ENCODE results near the gene CLCN7. TPM values are rescaled to one million over a fixed set of nuclear protein-coding genes. Genes with fewer than 3 reads are reported as not detected.

CLCN7 gene
- polyA plus RNA-seq, 10 donors = 19.8 to 37.5 (median 28.3) TPM

DNA sequence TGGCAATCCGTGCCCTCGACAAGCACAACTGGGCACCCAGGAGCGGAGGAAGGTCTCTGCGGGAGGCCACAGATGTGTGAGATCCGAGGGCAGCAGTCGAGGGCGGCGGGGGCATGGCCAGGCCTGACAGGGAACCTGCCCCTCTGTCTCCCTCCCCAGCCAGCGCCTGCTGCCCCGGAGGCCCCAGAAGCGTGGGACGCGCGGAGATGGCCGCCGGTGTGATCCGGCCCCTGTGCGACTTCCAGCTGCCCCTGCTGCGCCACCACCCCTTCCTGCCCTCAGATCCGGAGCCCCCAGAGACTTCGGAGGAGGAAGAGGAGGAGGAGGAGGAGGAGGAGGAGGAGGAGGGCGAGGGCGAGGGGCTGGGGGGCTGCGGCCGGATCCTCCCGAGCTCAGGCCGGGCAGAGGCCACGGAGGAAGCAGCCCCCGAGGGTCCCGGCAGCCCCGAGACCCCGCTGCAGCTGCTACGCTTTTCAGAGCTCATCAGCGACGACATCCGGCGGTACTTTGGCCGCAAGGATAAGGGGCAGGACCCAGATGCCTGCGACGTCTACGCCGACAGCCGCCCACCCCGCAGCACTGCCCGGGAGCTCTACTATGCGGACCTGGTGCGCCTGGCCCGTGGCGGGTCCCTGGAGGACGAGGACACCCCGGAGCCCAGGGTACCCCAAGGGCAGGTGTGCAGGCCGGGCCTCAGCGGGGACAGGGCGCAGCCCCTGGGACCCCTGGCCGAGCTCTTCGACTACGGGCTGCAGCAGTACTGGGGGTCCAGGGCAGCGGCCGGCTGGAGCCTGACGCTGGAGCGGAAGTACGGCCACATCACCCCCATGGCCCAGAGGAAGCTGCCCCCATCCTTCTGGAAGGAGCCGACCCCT lies 42.2 kb downstream of the CLCN7 start:
- no peak for DNase-seq

DNA sequence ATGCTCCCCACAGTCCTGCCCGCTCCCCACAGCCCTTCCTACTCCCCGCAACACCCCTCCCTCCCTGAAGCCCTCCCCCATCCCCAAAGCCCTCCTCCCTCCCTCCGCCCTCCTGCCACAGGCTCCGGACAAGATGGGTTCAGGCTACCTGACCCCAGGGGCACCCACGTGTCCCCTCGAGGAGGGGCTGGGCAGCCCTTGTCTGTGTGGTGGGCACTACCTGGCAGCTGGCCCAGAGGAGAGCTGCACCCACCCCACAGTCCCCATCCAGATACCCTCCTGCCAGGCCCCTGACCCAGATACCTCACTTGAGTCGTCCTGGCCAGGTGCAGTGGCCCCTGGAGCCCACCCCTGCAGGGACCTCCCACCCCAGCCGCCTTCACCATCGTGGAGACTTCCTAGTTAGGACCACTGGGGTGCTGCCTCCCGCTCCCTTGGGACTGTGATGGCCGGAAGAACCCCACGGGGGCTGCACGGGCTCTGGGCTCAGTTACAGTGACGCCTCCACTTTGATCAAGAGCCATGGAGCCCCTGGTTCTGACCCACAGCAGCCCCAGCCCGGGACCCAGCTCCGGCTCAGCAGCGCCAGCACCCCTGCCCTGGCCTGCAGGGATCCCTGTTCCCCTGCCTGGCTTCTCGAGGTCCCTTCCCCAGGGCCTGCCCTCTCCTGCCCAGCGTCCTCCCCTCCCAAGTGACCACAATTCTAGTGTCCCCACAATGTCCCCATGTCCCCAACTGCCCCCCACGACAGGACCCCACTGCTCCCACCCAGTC lies 43.1 kb downstream of the CLCN7 start:
- DNase-seq = no peak

DNA sequence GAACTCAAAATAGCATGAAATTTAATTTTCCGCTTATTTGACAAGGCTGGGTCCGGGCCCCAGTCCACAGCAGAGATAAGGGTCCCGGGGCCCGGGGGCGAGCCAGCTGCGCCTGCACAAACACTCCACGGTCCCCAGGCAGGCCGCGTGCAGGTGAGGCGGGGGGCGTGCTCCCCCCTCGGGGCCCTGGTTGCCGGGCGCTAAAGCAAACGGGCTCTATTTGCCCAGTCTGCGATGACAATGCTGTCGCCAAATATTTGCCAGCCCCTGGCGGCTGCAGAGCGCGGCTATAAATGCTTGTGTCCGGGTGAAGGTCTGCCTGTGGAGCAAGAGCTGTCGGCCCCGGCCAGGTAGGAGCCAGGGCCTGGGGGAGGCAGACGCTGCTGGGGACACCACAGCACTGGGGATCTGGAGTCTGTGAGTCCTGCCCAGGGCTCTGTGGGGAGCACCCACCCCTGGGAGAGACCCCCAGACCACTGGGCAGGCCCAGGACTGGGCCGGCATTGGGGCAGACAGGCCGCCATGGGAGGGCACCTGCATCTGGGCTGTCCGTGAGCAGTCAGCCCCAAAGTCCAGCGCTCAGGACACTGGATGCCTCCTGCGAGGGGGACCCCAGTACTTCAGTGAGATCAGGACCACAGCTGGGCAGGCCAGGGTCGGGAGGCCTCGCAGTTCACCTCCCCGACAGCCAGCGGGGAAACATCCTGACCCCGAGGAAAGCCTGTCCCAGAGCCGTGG lies 43.9 kb downstream of the CLCN7 start, which contains the start of gene PERCC1:
Gene PERCC1, plus strand, starts transcription at position 320 of the 738 bp plus-strand sequence. CDS start 1,516 bp downstream, outside the sequence.
- peak in 1 of 3 donors; percentile 48 for DNase-seq

DNA sequence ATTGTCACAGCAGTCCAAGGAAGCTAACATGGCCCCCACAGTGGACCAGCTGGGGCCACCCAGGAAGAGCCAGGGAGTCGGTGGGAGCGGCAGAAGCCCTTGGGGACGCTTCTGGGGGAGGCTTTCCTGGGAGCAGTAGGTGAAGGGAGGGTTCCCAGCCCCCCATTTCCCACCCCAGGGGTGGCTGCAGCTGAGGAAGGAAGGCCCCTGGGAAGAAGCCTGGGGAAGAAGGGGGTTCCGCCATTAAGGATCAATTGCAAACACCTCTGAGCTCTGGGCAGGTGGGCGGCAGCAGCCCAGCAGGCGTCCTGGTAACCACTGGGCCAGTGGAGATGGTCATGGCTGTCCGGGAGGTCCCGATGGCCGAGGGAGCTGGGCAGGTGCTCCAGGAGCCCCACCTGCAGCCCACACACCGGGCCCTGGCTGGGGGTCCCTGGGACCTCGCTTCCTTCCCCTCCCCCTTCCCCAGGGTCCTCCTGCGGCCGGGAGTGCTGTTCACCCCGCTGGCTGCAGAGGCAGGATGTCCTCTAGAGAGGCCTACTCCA lies 44.5 kb downstream of the CLCN7 start:
- no peak for DNase-seq

DNA sequence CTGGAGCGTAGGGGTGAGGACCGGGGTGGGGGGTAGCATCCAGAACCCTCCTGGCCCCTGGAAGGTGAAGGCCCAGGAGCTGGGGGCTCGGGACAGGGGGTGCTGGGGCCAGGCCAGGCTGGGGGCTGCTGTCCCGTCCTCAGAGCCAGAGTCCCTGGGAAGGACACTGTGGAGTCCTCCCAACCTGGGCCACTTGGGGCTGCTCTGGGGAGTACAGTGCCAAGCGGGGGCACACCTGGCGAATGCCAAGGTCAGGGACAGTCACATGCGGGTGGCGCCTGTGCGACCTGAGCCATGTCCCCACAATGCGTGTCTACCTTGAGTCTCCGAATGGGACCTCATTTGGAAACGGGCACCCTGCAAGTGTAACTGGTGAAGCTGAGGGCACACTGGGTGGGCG lies 45.2 kb downstream of the CLCN7 start:
- no peak for DNase-seq

DNA sequence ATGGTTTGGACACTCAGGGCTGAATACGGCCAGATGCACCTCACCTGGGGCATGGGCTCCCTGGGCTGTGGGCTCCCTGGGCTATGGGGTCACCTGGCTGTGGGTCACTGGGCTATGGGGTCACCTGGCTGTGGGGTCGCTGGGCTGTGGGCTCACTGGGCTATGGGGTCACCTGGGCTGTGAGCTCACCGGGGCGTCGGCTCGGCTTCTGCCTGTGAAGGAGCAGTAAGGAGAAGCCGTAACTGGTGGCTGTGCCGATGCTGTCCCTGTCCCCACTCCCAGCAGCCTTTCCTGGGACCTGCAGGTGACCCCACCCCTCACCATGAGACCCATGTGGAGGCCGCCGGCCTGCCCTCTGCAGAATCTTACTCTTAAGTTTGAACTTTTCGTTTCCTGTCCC lies 45.8 kb downstream of the CLCN7 start:
- DNase-seq = no peak

DNA sequence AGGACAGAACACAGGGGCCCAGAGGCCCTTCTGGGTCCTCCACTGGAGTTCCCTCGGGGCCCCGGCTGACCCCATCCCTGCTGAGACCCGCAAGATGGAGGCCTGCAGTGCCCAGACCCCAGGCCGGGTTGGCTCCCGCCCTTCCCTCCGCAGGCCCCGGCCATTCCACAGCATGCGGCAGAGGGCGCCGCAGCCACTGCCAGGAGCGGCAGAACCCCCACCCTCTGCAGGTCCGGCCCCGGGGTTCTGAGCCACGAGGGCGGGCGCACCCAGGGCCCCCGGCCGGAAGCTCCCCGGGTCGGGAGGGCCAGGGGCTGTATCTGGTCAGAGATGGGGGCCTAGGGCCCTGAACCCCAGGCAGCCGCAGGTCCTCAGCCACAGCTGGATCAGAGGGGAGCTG lies 46.3 kb downstream of the CLCN7 start:
- DNase-seq = peak in 1 of 3 donors; percentile 62

DNA sequence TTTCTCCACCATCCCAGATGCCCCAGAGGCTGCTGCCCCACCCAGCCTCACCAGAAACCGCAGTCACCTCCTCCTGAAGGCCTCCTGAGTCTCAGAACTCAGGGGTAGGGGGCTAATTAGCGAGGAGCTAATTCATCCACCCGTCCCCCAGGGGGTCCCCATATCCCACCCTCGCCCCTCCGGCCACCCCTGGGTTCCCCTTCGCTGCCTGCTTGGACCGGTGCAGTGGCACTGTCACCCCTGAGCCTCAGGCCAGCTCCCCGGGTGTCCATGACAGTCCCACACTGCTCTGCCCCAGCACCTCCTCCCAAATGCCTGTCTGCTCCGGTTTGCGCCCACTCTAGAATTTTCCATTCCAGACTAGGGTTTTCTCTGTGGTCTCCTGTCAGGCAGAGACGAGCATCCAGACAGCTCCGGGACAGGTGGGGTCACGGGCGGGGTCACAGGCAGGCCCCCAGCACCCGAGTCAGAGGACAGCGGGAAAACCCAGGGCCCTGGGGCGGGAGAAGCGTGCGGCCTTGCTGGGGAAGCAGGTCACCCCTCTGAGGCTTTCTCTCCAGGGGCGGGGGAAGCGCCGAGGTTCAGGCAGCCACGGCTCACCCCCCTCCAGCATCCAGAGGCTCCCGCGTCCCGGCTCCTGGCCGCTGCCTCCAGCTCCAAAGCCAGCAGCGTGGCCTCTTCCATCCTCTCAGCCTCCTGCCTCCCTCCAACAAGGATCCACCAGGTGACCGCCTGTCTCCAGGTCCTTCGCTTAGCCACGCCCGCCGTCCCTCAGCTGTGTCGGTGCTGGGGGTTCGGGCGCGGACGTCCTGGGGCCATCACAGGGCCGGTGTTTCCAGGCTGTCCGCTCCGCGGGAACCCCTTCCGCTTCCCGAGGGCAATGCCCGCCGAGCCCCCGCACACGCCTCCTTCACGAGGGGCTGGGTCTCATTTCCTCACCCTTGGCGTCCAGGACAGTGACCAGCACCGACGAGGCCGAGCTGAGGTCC lies 47.1 kb downstream of the CLCN7 start:
- DNase-seq = no peak

DNA sequence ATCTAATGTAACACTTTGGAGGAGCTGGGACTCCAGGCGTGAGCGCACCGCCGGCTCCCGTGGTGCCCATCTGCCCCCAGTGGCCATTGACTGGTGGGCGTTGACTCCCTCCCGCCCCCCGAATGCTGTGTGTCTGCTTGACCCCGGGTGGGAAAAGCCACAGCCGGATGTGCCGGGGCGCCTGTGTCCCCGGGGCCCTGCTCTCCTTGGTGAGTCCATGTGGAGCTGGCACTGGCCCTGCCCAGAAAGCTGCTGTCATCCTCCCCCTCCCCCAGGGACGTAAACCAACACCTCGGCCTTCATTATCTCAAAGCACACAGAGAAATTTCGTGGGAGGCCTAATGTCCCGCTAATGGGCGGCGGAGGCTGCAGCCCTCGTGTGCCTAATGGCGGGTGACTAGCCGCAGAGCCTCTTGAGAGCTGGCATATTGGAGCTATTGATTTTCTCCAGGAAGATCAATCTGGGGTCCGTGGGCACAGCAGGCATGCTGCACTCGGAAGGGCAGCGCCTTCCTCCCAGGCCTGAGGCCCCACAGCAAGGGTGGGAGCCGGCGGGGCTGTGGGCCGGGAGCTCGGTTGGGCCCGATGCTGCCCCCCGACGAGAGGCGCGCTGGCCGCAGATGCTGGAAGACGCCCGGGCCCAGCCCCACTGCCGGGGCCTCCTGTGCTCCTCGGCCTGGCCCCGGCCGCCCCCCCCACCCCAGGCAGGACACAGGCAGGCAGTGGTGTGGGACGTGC lies 47.9 kb downstream of the CLCN7 start:
- DNase-seq = no peak

DNA sequence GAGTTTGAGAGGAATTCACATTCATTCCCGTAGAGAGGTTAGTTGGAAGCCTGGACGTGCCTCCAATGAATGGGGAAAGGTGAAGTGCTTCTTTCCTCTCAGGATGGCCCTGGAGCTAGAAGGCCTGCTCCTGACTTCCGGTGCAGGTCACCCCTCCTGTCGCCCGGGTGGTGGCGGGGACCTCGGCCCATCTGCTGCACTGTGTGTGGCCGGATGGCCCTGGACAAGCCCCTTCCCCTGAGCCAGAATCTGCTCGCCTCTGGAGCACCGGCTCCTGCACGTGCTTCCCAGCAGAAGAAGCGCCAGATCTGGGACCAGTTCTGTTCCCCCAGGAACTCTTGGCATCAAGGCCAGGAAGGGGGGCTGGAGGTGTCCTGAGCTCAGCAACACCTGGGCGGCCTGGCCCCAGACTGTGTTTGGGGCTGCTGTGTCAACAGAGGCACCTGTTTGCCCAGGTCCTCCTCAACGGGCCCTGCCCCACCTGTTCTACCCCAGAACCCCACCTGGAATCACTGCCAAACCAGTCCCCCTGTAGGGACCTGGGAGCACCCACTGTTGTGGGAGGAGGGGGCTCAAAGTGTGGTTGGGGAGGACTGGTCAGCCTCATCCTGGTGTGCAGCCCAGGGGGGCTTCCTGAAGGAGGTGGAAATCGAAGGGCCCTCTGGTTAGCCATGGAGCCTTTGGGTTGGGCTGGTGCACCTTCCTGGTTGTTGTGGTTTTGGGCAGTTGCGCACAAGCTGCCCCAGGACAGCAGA lies 49.0 kb downstream of the CLCN7 start:
- DNase-seq = no peak

DNA sequence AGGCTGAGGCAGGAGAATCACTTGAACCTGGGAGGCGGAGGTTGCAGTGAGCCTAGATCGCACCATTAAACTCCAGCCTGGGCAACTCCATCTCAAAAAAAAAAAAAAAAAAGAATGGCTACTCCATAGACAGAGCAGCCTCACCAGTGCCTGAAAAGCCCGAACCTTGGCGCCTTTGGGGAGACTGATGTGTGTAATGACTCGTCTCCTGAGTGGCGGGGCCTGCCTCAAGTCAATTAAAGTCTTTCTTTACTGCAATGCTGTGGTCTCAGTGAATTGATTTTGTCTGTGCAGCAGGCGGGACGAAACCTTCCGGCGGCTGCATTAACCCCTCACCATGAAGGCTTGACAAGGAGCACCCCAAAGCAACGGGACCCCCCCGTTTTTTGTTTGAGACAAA lies 50.8 kb downstream of the CLCN7 start:
- no peak for DNase-seq

DNA sequence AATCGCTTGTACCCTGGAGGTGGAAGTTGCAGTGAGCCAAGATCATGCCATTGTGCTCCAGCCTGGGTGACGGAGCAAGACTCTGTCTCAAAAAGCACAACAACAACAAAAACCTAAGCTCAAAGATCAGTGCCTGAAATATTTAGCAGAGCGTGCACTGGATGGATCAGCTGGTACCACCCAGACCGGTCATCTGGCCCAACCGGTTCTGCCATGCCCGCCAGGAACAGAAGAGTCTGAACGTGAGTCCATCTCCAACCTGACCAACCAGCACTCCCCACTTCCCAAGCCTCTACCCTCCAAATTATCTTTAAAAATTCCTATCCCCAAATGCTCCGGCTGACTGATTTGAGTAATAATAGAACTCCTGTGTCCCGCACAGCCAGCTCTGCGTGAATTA lies 52.8 kb downstream of the CLCN7 start:
- no peak for DNase-seq

DNA sequence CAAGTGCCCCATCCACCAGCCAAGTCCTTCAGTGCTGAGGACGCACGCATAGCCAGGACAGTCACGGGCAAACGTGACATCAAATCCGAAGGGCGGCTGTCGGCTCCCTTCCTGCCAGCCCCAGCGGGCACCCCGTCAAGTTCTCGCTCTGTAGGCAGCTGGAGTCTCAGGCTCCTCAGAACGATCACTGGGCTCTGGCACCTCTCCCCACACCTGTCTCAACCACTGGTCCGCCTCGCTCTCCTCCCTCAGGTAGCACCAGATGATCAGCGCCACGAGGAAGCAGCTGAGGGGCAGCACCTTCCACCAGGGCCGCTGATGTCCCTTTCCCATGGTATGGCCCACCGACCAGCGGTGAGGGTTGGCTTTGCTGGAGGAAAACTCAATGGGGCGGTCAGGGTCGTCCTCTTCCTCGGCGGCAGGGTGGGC lies 54.7 kb downstream of the CLCN7 start:
- DNase-seq = no peak

DNA sequence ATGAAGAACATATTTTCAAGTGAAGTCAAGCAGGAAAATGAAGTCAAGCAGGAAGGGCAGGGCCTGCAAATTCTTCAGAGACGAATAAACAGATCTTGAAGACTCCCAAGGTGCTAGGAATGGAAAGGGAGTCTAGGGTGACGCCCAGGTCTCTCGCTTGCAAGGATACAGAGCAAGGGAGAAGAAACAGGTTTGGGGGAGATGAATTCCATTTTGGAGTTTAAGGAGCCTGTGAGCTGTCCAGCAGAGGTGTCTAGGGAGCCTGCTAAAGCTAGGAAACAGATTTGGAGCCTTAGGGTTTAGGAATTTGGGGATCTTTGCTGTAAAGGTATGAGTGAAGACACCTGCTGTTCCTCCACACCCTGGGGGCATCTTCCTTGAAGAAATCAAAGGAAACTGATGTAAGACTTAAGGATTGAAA lies 58.3 kb downstream of the CLCN7 start:
- DNase-seq = no peak

DNA sequence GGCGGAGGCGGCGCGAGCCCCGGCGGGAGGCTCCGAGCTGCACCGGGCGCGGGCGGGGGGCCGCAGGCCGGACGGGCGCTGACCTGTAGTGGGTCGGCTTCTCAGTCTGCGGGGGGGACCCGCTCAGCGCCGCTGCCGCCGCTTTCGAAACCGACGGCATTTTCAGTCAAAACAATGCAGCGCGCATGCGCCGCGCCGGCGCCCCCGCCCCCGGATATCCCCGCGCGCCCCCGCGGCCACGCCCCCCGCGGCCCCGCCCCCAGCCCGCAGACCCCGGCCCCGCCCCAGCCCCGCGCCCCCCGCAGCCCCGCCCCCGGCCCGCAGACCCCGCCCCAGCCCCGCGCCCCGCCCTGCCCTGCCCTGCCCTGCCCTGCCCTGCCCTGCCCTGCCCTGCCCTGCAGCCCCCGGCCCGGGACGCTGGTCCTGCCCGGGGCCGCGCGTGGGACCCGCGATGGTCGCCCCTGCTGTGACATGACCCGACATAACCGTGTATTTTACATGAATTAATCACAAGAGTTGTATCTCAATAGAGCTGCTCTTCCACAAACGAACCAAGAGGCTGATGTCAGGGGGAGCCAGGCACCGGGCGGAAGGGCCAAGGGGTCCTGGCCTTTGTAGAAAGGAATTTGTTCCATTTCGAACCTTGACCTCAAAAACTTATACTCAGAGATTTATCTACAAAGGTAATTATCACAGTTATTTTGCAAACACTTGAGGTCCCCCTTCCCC lies 60.1 kb downstream of the CLCN7 start, which contains the start of gene UNKL:
Gene UNKL, minus strand, starts transcription at position 173 of the 729 bp plus-strand sequence. Its CDS starts 13 bp downstream, at position 160.
- DNase-seq = peak; percentile 30 to 80 (median 73)

DNA sequence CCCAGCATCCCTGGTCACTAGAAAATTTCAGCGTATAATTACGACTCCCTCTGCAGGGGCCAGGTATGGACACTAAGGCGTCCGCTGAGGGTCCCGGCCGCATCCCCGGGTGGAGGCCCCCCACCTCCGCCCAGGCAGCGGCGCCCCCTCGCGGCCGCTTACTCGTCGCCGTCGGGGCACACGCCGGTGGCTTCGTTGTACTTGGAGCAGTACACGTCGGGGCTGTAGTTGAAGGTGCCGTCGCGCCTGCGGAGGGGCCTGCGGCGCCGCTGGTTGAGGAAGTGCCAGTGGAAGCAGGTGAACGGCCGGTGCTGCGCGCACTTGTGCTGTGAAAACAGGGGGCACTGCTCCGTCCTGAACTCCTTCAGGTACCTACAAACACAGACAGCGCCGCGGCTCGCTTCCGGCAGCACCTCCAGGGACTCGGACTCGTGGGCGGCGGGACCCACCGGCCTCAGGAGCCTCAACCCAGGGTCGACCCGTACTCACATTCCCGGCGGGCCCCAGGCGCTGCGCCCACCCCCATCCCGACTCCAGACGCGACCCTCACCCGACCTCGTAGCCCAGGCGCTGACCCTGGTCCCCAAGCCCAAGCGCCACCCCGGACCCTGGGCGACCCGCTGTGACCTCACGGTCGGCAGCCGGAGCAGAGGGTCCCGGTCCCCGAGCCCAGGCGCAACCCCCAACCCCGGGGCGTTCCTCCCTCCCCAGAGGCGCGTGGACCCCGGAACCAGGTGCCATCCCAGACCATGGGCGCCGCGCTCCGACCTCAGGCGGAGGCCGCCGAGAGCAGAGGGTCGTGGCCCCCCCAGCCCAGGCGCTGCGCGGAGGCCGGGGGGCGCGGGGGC lies 60.9 kb downstream of the CLCN7 start:
- peak; percentile 22 to 71 (median 40) for DNase-seq

DNA sequence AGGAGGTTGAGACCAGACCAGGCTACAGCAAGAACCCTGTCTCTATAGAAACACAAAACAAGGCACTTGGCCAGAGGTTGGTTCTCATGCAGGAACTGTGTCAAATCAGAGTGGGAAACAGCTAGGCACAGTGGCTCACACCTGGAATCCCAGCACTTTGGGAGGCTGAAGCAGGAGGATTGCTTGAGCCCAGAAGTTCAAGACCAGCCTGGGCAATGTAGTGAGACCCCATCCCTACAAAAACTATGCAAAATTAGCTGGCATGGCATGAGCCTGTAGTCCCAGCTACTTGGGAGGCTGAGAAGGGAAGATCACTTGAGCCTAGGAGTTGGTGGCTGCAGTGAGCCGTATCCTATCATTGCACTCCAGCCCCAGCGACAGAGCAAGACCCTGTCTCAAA lies 62.0 kb downstream of the CLCN7 start:
- no peak for DNase-seq
